GM13976 (cell line): ENCODE results near the gene NBEAL2.

Experiments
- DNase-seq: peaks from one replicate; pipeline ENCODE4 v3.0.0; 2012; ENCODE audit warnings: low spot score
- CTCF ChIP-seq: IDR thresholded peaks from 2 replicates; pipeline ENCODE4 v1.5.1; 2012; ENCODE audit warnings: borderline replicate concordance, mild to moderate bottlenecking; ENCODE audit not compliant: insufficient read depth; ENCODE audit errors: extremely low read depth, missing control alignments, control extremely low read depth
- in situ Hi-C: fragments of 300-500 bp; cut with MboI; formaldehyde crosslinking; loops from one replicate; pipeline ENCODE4 v1.12.0; 2022; ENCODE audit warnings: low sequenced_read_pairs, mixed read lengths, inconsistent platforms; ENCODE audit not compliant: unreplicated experiment

The NBEAL2 gene

GRCh38 chr3:47007001-47007400, 27.5 kb downstream of the NBEAL2 start:
- TF ChIP-seq CTCF = no peak
- in situ Hi-C loops = loop anchor here (25.0 kb wide), 1 partner anchor 355 kb away; no protein-coding TSS in a partner anchor
- no peak for DNase-seq

- no peak for TF ChIP-seq CTCF
- in situ Hi-C loops = loop anchor here (25.0 kb wide), 1 partner anchor 355 kb away; no protein-coding TSS in a partner anchor
- DNase-seq = no peak
Measured at GRCh38 chr3:47007482-47008233, 28.2 kb downstream of the NBEAL2 start.

- in situ Hi-C loops = loop anchor here (25.0 kb wide), 1 partner anchor 354 kb away; no protein-coding TSS in a partner anchor
- TF ChIP-seq CTCF = no peak
- DNase-seq = no peak
Measured at GRCh38 chr3:47008234-47008796, 28.8 kb downstream of the NBEAL2 start.

GRCh38 chr3:47008851-47009224, 29.4 kb downstream of the NBEAL2 start:
- TF ChIP-seq CTCF = no peak
- in situ Hi-C loops = loop anchor here (25.0 kb wide), 1 partner anchor 353 kb away; no protein-coding TSS in a partner anchor
- DNase-seq = no peak

- TF ChIP-seq CTCF = no peak
- DNase-seq = peak; percentile 98
- in situ Hi-C loops = loop anchor here (25.0 kb wide), 1 partner anchor 353 kb away; no protein-coding TSS in a partner anchor
Measured at GRCh38 chr3:47009225-47010110, 30.0 kb downstream of the NBEAL2 start.

GRCh38 chr3:47010111-47010712, 30.7 kb downstream of the NBEAL2 start:
- peak; percentile 22 for DNase-seq
- TF ChIP-seq CTCF = no peak
- in situ Hi-C loops = loop anchor here (25.0 kb wide), 1 partner anchor 352 kb away; no protein-coding TSS in a partner anchor
